SK-N-SH (cell line): ENCODE data around the gene JMJD1C.

Source experiments
- CTCF ChIP-seq: fragments of 200-600 bp; sonication (generic); IDR thresholded peaks from 2 replicates; pipeline ENCODE4 v1.6.1; 2017; ENCODE audit warnings: antibody characterized with exemption, mild to moderate bottlenecking, moderate library complexity
- EP300 ChIP-seq, 2 experiments: IDR thresholded peaks; 2 replicates each; pipeline versions ENCODE4 v1.4.0 to v1.6.1; 2012; ENCODE audit warnings: borderline replicate concordance in 1 of 2, low read depth in 1 of 2, low read length in 1 of 2
- EZH2phosphoT487 ChIP-seq: fragments of 200-600 bp; sonication (generic); IDR thresholded peaks from 2 replicates; pipeline ENCODE4 v1.6.1; 2017; ENCODE audit warnings: low read depth, mixed run types, mild to moderate bottlenecking, antibody characterized with exemption, moderate library complexity, borderline replicate concordance
- GABPA ChIP-seq: IDR thresholded peaks from 2 replicates; pipeline ENCODE4 v1.4.0; 2012; ENCODE audit warnings: low read depth, mild to moderate bottlenecking
- MAX ChIP-seq: IDR thresholded peaks from 2 replicates; pipeline ENCODE4 v1.4.0; 2012; ENCODE audit warnings: low read depth
- RCOR1 ChIP-seq: fragments of 150-350 bp; IDR thresholded peaks from 2 replicates; pipeline ENCODE4 v1.6.1; 2017; ENCODE audit warnings: antibody characterized with exemption, low read length
- TAF1 ChIP-seq: IDR thresholded peaks from 2 replicates; pipeline ENCODE4 v1.6.1; 2012; ENCODE audit warnings: low read depth, mild to moderate bottlenecking, low read length, moderate library complexity, borderline replicate concordance
- TF ChIP-seq, protein P1 (sequence below): IDR thresholded peaks from 2 replicates; pipeline ENCODE4 v1.6.1; 2012; ENCODE audit warnings: mild to moderate bottlenecking, low read depth, low read length, moderate library complexity

DNA sequence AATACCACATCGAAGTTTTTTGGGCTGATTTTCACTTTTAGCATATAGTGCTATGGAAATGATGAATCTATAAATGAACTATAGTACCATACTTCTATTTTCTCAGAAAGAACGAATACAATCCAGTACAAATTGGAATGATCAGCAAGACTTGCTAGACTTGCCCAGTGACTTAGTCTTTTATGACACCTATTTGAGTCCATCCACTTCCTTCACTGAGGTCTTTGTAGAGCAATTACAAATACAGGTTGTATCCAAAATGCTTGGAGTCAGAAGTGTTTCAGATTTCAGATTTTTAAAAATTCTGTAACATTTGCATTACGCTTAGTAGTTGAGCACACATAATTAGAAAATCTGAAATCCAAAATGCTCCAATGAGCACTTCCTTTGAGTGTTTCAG lies 228.4 kb downstream of the JMJD1C start:
- TF ChIP-seq CTCF (no peak), TAF1 (no peak), GABPA (no peak), RCOR1 (no peak), MAX (no peak), EZH2phosphoT487 (no peak), EP300 (IDR thresholded peaks at IDR 0.05; ENCODE audit: borderline replicate concordance in 1 of 2, low read depth in 1 of 2, low read length in 1 of 2) (no peak)
- TF ChIP-seq, protein P1, sequence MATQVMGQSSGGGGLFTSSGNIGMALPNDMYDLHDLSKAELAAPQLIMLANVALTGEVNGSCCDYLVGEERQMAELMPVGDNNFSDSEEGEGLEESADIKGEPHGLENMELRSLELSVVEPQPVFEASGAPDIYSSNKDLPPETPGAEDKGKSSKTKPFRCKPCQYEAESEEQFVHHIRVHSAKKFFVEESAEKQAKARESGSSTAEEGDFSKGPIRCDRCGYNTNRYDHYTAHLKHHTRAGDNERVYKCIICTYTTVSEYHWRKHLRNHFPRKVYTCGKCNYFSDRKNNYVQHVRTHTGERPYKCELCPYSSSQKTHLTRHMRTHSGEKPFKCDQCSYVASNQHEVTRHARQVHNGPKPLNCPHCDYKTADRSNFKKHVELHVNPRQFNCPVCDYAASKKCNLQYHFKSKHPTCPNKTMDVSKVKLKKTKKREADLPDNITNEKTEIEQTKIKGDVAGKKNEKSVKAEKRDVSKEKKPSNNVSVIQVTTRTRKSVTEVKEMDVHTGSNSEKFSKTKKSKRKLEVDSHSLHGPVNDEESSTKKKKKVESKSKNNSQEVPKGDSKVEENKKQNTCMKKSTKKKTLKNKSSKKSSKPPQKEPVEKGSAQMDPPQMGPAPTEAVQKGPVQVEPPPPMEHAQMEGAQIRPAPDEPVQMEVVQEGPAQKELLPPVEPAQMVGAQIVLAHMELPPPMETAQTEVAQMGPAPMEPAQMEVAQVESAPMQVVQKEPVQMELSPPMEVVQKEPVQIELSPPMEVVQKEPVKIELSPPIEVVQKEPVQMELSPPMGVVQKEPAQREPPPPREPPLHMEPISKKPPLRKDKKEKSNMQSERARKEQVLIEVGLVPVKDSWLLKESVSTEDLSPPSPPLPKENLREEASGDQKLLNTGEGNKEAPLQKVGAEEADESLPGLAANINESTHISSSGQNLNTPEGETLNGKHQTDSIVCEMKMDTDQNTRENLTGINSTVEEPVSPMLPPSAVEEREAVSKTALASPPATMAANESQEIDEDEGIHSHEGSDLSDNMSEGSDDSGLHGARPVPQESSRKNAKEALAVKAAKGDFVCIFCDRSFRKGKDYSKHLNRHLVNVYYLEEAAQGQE, result no peak
